ENCODE measurements around the gene CCDC169. TPM values are rescaled to one million over a fixed set of nuclear protein-coding genes. Genes with fewer than 3 reads are reported as not detected.
"Not testable (repeated sequence)": the region's sequence is repeated elsewhere in the genome, so short reads cannot be mapped to it uniquely, and the experiment has no call there.

CCDC169 gene
- polyA plus RNA-seq, 1 experiment = 0.28 TPM

- Histone ChIP-seq H3K27me3 (ENCODE audit: control insufficient read depth, insufficient read depth, low read length) (no peaks in the 10 kb centered on the region), H3K4me3 (ENCODE audit: low read depth, low read length) (no peak overlapping the region), H3K36me3 (ENCODE audit: control insufficient read depth, insufficient read depth, low read length) (peaks cover 12% of the 10 kb centered on the region)
- DNase-seq (ENCODE audit: low read depth) = no peak
- ChIA-PET POLR2A (no interaction called here), CTCF (interaction anchor here (1.2 kb wide), 1 partner anchor 36 kb away, joined by 3 read pairs; no protein-coding TSS in a partner anchor)
- TF ChIP-seq CTCF (IDR thresholded peaks at IDR 0.05; ENCODE audit: insufficient read depth, low read depth, low read length) = no peak
Observed at GRCh38 chr13:36310417-36311108, 12.9 kb upstream of the CCDC169 start.

- no peaks in the 10 kb centered on the region for H3K27me3 ChIP-seq (ENCODE audit: control insufficient read depth, insufficient read depth, low read length)
- H3K4me3 ChIP-seq (ENCODE audit: low read depth, low read length) = no peak overlapping the region
- ChIA-PET POLR2A (no interaction called here), CTCF (no interaction called here)
- peaks cover 2% of the 10 kb centered on the region for H3K36me3 ChIP-seq (ENCODE audit: control insufficient read depth, insufficient read depth, low read length)
- DNase-seq (ENCODE audit: low read depth) = no peak
- no peak for TF ChIP-seq CTCF (IDR thresholded peaks at IDR 0.05; ENCODE audit: insufficient read depth, low read depth, low read length)
Observed at GRCh38 chr13:36302289-36302688, 4.7 kb upstream of the CCDC169 start.

- CTCF ChIA-PET; DNase-seq (ENCODE audit: low read depth); POLR2A ChIA-PET; H3K27me3 ChIP-seq (ENCODE audit: control insufficient read depth, insufficient read depth, low read length); H3K4me3 ChIP-seq (ENCODE audit: low read depth, low read length); H3K36me3 ChIP-seq (ENCODE audit: control insufficient read depth, insufficient read depth, low read length): not testable (repeated sequence)
Observed at GRCh38 chr13:36299469-36299868, 1.9 kb upstream of the CCDC169 start.

GRCh38 chr13:36298535-36299068, 988 bp upstream of the CCDC169 start:
- no peak for TF ChIP-seq CTCF (IDR thresholded peaks at IDR 0.05; ENCODE audit: insufficient read depth, low read depth, low read length)
- no peak overlapping the region for H3K4me3 ChIP-seq (ENCODE audit: low read depth, low read length)
- no peak for DNase-seq (ENCODE audit: low read depth)
- no peaks in the 10 kb centered on the region for H3K36me3 ChIP-seq (ENCODE audit: control insufficient read depth, insufficient read depth, low read length)
- no peaks in the 10 kb centered on the region for H3K27me3 ChIP-seq (ENCODE audit: control insufficient read depth, insufficient read depth, low read length)
- ChIA-PET POLR2A (no interaction called here), CTCF (interaction anchor here (0.7 to 1.7 kb wide), 5 partner anchors 8 to 322 kb away, joined by 3 to 5 read pairs (median 3); partner anchors contain the start of gene SPART)

- Histone ChIP-seq H3K36me3 (ENCODE audit: control insufficient read depth, insufficient read depth, low read length) (no peaks in the 10 kb centered on the region), H3K27me3 (ENCODE audit: control insufficient read depth, insufficient read depth, low read length) (no peaks in the 10 kb centered on the region), H3K4me3 (ENCODE audit: low read depth, low read length) (no peak overlapping the region)
- no peak for DNase-seq (ENCODE audit: low read depth)
- CTCF ChIA-PET = interaction anchor here (0.6 to 1.2 kb wide), 2 partner anchors 9 to 18 kb away, joined by 4 to 5 read pairs; no protein-coding TSS in a partner anchor
- no peak for TF ChIP-seq CTCF (IDR thresholded peaks at IDR 0.05; ENCODE audit: insufficient read depth, low read depth, low read length)
- POLR2A ChIA-PET = no interaction called here
Observed at GRCh38 chr13:36294096-36294495, 3.5 kb downstream of the CCDC169 start.
